ENCODE data around the gene GPRIN1.

DNA sequence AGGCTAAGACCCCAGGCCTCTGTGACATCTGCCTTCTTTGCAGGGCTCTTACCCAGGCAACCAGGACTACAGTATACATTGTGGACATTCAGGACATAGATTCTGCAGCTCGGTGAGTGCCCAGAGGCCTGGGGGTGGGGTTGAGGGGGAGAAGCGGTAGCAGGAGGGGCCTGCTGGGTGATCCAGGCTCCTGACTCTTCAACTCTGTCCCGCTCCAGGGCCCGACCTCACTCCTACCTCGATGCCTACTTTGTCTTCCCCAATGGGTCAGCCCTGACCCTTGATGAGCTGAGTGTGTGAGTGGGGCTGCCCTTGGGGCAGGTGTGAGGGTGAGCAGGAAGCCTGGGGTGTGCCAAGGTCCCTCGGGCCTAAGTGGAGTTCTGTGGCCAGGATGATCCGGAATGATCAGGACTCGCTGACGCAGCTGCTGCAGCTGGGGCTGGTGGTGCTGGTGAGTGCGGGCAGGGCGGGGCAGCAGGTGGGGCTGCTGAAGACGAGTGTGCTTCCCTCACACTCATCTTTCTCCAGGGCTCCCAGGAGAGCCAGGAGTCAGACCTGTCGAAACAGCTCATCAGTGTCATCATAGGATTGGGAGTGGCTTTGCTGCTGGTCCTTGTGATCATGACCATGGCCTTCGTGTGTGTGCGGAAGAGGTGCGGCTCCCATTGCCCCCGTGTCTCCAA lies 19.8 kb downstream of the GPRIN1 start:
- TF ChIP-seq, protein P1, sequence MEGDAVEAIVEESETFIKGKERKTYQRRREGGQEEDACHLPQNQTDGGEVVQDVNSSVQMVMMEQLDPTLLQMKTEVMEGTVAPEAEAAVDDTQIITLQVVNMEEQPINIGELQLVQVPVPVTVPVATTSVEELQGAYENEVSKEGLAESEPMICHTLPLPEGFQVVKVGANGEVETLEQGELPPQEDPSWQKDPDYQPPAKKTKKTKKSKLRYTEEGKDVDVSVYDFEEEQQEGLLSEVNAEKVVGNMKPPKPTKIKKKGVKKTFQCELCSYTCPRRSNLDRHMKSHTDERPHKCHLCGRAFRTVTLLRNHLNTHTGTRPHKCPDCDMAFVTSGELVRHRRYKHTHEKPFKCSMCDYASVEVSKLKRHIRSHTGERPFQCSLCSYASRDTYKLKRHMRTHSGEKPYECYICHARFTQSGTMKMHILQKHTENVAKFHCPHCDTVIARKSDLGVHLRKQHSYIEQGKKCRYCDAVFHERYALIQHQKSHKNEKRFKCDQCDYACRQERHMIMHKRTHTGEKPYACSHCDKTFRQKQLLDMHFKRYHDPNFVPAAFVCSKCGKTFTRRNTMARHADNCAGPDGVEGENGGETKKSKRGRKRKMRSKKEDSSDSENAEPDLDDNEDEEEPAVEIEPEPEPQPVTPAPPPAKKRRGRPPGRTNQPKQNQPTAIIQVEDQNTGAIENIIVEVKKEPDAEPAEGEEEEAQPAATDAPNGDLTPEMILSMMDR (IDR thresholded peaks at IDR 0.05), result no peak
- no peak for TF ChIP-seq POLR2A (IDR thresholded peaks at IDR 0.05)
- TF ChIP-seq POLR2AphosphoS5 (IDR thresholded peaks at IDR 0.05), result no peak
- TF ChIP-seq EP300 (IDR thresholded peaks at IDR 0.05; ENCODE audit: low read depth), result no peak

Measured in transverse colon (tissue), 4 donors.